Sigmoid colon (tissue), 7 donors: ENCODE results near the gene PTPRT. TPM values are rescaled to one million over a fixed set of nuclear protein-coding genes. Genes with fewer than 3 reads are reported as not detected.

Experiments used
- DNase-seq: peaks from one replicate; pipeline ENCODE4 v3.0.0-alpha.2; 2019
- H3K27ac ChIP-seq, 4 donors: fragments of 200-600 bp; sonication (generic); one replicate each; pipeline ENCODE4 v1.5.1; 2016 to 2019; ENCODE audit warnings: mild to moderate bottlenecking in 1 of 4
- H3K27me3 ChIP-seq, 3 donors: fragments of 200-600 bp; sonication (generic); one replicate each; pipeline ENCODE4 v1.5.1; 2019; ENCODE audit warnings: mild to moderate bottlenecking in 1 of 3
- H3K36me3 ChIP-seq, 4 donors: fragments of 200-600 bp; sonication (generic); one replicate each; pipeline ENCODE4 v1.5.1; 2016 to 2019
- H3K4me1 ChIP-seq, 4 donors: fragments of 200-600 bp; sonication (generic); one replicate each; pipeline ENCODE4 v1.5.1; 2017 to 2019
- H3K4me3 ChIP-seq, 4 donors: fragments of 200-600 bp; sonication (generic); one replicate each; pipeline ENCODE4 v1.5.1; 2017 to 2019; ENCODE audit warnings: mild to moderate bottlenecking in 2 of 4, moderate library complexity in 1 of 4
- H3K9me3 ChIP-seq, 4 donors: fragments of 200-600 bp in 3 of 4; sonication (generic) in 3 of 4; one replicate each; pipeline versions ENCODE4 v1.5.1 to v1.6.1; 2013 to 2019
- EP300 ChIP-seq, 4 donors: sonication (generic); formaldehyde crosslinking; IDR thresholded peaks; one replicate each; pipeline ENCODE4 v1.6.1; 2017; ENCODE audit warnings: antibody characterized with exemption in 4 of 4
- POLR2A ChIP-seq, 2 donors: fragments of 450-650 bp; IDR thresholded peaks; one replicate each; pipeline ENCODE4 v1.6.1; 2016; ENCODE audit warnings: antibody characterized with exemption in 2 of 2, mild to moderate bottlenecking in 2 of 2, moderate library complexity in 2 of 2
- POLR2AphosphoS5 ChIP-seq, 4 donors: sonication (generic); formaldehyde crosslinking; IDR thresholded peaks; one replicate each; pipeline ENCODE4 v1.6.1; 2017; ENCODE audit warnings: antibody characterized with exemption in 4 of 4
- WGBS, 2 donors: extraction: QIAGEN DNeasy Blood & Tissue Kit; methylation state at CpG; one replicate each; pipeline ENCODE4 v1.1.7; 2013; 5-methylcytosine and 5-hydroxymethylcytosine counted together
- intact Hi-C: fragments of 100-400 bp; cut with DNase I; formaldehyde crosslinking; loops from one replicate; pipeline ENCODE4 v1.15.1; 2023
- polyA plus RNA-seq, 3 donors: library from polyadenylated mRNA; stranded (reverse); fragments of 200-250 nt; gene quantifications; one replicate each; pipeline ENCODE4 v1.2.3, GENCODE V29; 2013
- total RNA-seq, 4 donors: library from RNA; depleted of rRNA; stranded (reverse); fragments of >200 nt; gene quantifications; one replicate each; pipeline ENCODE4 v1.1.0, GENCODE V29; 2016
- TF ChIP-seq, protein P1 (sequence below), 4 experiments: fragments of 450-650 bp in 3 of 4; fragments of 200-600 bp in 1 of 4; IDR thresholded peaks; one replicate each; pipeline ENCODE4 v1.5.1; 2016 to 2019; ENCODE audit warnings: antibody characterized with exemption in 4 of 4, mild to moderate bottlenecking in 3 of 4, moderate library complexity in 2 of 4
- donor health status: healthy with polysubstance abuse.
- donor health status: Bipolar disorder and iron deficiency.
- donor health status: healthy.

Gene PTPRT
- total and polyA plus RNA-seq, 7 donors, result under 0.01 to 0.41 (median 0.12) TPM; not detected in 3

DNA sequence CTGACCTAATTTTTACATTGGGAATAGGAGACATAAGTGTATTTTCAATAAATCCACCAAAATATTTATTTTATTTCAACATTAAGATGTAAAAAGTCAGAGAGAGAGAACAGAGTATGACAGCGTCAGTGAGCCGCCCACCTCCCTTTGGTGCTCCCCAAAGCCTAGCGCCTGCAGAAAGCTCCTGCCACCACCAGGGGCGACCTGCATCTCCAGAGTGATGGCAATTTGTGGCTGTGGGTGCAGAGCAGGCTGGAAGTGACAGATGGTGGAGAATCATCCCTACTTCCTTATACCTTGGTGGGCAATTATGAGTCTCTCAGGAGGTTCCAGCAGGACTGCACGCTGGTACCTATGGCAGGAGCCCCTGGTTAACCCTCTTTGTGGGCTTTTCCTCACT lies 87.3 kb downstream of the PTPRT start:
- Histone ChIP-seq H3K4me3 (no peak overlapping the region), H3K9me3 (no peaks in the 10 kb centered on the region), H3K27me3 (no peaks in the 10 kb centered on the region), H3K27ac (no peak overlapping the region), H3K4me1 (no peaks in the 10 kb centered on the region), H3K36me3 (no peaks in the 10 kb centered on the region)
- TF ChIP-seq, protein P1, sequence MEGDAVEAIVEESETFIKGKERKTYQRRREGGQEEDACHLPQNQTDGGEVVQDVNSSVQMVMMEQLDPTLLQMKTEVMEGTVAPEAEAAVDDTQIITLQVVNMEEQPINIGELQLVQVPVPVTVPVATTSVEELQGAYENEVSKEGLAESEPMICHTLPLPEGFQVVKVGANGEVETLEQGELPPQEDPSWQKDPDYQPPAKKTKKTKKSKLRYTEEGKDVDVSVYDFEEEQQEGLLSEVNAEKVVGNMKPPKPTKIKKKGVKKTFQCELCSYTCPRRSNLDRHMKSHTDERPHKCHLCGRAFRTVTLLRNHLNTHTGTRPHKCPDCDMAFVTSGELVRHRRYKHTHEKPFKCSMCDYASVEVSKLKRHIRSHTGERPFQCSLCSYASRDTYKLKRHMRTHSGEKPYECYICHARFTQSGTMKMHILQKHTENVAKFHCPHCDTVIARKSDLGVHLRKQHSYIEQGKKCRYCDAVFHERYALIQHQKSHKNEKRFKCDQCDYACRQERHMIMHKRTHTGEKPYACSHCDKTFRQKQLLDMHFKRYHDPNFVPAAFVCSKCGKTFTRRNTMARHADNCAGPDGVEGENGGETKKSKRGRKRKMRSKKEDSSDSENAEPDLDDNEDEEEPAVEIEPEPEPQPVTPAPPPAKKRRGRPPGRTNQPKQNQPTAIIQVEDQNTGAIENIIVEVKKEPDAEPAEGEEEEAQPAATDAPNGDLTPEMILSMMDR (IDR thresholded peaks at IDR 0.05), result no peak
- TF ChIP-seq POLR2A (IDR thresholded peaks at IDR 0.05), result no peak
- no peak for TF ChIP-seq POLR2AphosphoS5 (IDR thresholded peaks at IDR 0.05)
- TF ChIP-seq EP300 (IDR thresholded peaks at IDR 0.05), result no peak
- intact Hi-C loops, result no loop called here
- whole genome bisulfite sequencing, 2 donors, result 51 to 58% methylated on average over 5 of the region's 5 CpGs
- DNase-seq, result no peak

DNA sequence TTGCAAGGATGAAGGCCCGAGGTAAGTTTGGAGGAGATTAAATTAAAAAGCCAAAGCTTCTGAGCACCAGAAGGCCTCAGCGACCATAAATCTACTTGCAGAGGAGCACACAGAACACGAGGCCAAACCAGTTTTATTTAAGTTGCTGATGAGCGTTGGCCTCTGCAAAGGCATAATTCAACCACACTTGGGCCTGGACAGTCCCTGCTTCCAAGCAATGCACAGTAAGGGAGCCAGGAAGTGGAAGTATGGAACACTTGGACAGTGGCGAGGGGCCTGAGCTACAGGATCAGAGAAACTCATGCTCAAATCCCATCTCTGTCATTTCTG lies 92.8 kb downstream of the PTPRT start:
- H3K9me3 ChIP-seq, result peaks cover 0 to 3% (median 0%) of the 10 kb centered on the region in 4 donors
- H3K36me3 ChIP-seq, result no peaks in the 10 kb centered on the region
- H3K27me3 ChIP-seq, result no peaks in the 10 kb centered on the region
- intact Hi-C loops, result no loop called here
- DNase-seq, result no peak
- H3K27ac ChIP-seq, result peak overlapping the region in 1 of 4 donors; percentile 17
- H3K4me3 ChIP-seq, result no peak overlapping the region
- peaks cover 0 to 15% (median 14%) of the 10 kb centered on the region in 4 donors for H3K4me1 ChIP-seq
- WGBS, 2 donors, result 57 to 61% methylated on average over 5 of the region's 5 CpGs
- TF ChIP-seq POLR2AphosphoS5 (IDR thresholded peaks at IDR 0.05), result no peak
- no peak for TF ChIP-seq EP300 (IDR thresholded peaks at IDR 0.05)
- no peak for TF ChIP-seq POLR2A (IDR thresholded peaks at IDR 0.05)
- TF ChIP-seq, protein P1 (IDR thresholded peaks at IDR 0.05), result no peak

DNA sequence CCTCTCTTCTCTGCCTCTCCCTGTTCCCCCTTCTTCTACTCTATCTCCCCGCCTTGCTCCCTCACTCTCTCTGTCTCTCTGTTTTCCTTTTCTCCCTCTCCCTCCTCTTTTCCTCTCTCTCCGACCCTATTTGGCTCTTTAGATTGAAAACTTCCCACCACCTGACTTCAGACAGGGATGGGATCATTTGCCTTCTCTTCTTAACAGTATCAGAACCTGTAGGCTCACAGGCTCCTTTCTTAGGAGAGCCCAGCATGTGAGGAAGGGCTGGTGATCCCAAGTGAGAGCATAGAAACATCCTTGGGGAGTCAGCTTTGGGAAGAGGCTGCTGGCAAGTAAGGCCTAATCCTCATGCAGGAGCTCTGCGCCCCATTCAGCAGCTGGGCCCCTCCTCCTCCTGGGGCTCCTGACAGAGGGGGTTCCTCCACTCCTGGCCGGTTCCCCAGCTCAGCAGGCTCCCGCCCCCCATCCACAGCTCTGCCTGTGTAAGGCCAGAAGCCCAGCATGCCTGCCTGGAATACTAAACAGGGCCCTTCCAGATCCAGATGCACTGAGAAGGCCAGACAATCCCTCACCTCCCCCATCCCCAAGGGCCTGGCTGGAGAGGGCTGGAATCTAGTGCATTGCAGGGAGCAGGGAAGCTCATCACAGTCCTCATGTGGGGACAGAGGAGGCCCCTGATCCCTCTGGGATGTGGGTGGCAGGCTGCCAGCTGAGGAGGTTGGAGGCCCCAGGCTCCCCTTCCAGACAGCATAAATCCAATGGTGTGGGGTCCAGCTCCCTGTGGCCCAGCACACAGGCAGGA lies 93.4 kb downstream of the PTPRT start:
- Histone ChIP-seq H3K9me3 (peaks cover 0 to 3% (median 0%) of the 10 kb centered on the region in 4 donors), H3K27me3 (no peaks in the 10 kb centered on the region), H3K36me3 (no peaks in the 10 kb centered on the region), H3K4me1 (peaks cover 0 to 15% (median 14%) of the 10 kb centered on the region in 4 donors), H3K27ac (peak overlapping the region in 3 of 4 donors; percentile 17 to 28 (median 25)), H3K4me3 (no peak overlapping the region)
- DNase-seq, result no peak
- TF ChIP-seq EP300 (IDR thresholded peaks at IDR 0.05), result no peak
- TF ChIP-seq POLR2A (IDR thresholded peaks at IDR 0.05), result no peak
- no peak for TF ChIP-seq POLR2AphosphoS5 (IDR thresholded peaks at IDR 0.05)
- TF ChIP-seq, protein P1 (IDR thresholded peaks at IDR 0.05), result no peak
- intact Hi-C loops, result no loop called here
- WGBS, 2 donors, result 48 to 49% methylated on average over 5 of the region's 5 CpGs

DNA sequence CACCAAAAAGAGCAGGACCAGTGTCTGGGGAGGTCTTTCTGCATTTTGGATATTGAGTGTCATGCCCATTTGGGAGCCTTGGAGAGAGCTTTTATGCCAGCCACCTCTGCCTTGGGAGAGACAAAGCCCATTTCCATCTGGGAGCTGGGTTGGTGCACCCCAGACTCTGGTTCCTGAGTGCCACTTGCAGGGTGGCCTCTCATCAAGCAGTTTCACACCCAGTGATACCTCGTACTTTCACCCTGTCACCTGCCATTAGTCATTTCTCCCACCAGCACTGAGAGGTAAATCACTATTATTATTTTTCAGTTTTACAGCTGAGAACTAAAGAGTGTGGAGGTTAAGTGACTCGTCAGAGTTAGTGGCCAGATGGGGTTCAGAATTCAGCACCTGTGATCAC lies 94.7 kb downstream of the PTPRT start:
- Histone ChIP-seq H3K4me1 (peaks cover 0 to 15% (median 14%) of the 10 kb centered on the region in 4 donors), H3K9me3 (peaks cover 0 to 3% (median 0%) of the 10 kb centered on the region in 4 donors), H3K36me3 (no peaks in the 10 kb centered on the region), H3K27ac (no peak overlapping the region), H3K27me3 (no peaks in the 10 kb centered on the region), H3K4me3 (no peak overlapping the region)
- TF ChIP-seq POLR2A (IDR thresholded peaks at IDR 0.05) (no peak), POLR2AphosphoS5 (IDR thresholded peaks at IDR 0.05) (no peak), EP300 (IDR thresholded peaks at IDR 0.05) (no peak)
- TF ChIP-seq, protein P1 (IDR thresholded peaks at IDR 0.05), result no peak
- no peak for DNase-seq
- WGBS, 2 donors, result 51 to 71% methylated on average over 2 of the region's 2 CpGs
- intact Hi-C loops, result no loop called here
